HepG2 (cell line): ENCODE results near the gene KMT5C. TPM values are rescaled to one million over a fixed set of nuclear protein-coding genes. Genes with fewer than 3 reads are reported as not detected.

ENCODE experiments used
- KLF6 ChIP-seq: IDR thresholded peaks from 2 replicates; pipeline ENCODE4 v1.8.0; 2016; ENCODE audit warnings: missing biosample characterization, missing genetic modification reagents
- MIER3 ChIP-seq: IDR thresholded peaks from 2 replicates; pipeline ENCODE4 v1.6.1; 2016; ENCODE audit warnings: missing compliant biosample characterization, borderline replicate concordance
- PCBP1 ChIP-seq: fragments of 200-400 bp; formaldehyde crosslinking; IDR thresholded peaks from 2 replicates; pipeline ENCODE4 v1.6.1; 2017; ENCODE audit warnings: mild to moderate bottlenecking, low read depth, low read length, borderline replicate concordance
- SALL1 ChIP-seq: sonication (generic); formaldehyde crosslinking; IDR thresholded peaks from 2 replicates; pipeline ENCODE4 v1.8.0; 2022; ENCODE audit warnings: mild to moderate bottlenecking, missing genetic modification reagents
- SP5 ChIP-seq: IDR thresholded peaks from 2 replicates; pipeline ENCODE4 v1.6.1; 2016; ENCODE audit warnings: low read depth, borderline replicate concordance
- XRCC5 ChIP-seq: fragments of 200-400 bp; formaldehyde crosslinking; optimal IDR thresholded peaks from 2 replicates; pipeline ENCODE3; 2017; ENCODE audit warnings: mild to moderate bottlenecking, low read length
- YEATS2 ChIP-seq: sonication (generic); formaldehyde crosslinking; IDR thresholded peaks from 2 replicates; pipeline ENCODE4 v1.4.0; 2020; ENCODE audit warnings: missing genetic modification reagents, borderline replicate concordance
- ZMAT3 ChIP-seq: sonication (generic); formaldehyde crosslinking; conservative IDR thresholded peaks from 2 replicates; pipeline ENCODE4 v1.7.0; 2021; ENCODE audit warnings: missing genetic modification reagents
- polyA plus RNA-seq, 8 experiments: library from polyadenylated mRNA; depleted of rRNA in 3 of 8; stranded (reverse) in 7 of 8; unstranded in 1 of 8; fragments of >200 nt; fragmentation: Illumina TruSeq in 4 of 8; extraction: Trizol in 4 of 8; gene quantifications; 2 replicates each; pipeline versions ENCODE4 v1.2.1 to v1.2.3, GENCODE V29; 2011 to 2016; ENCODE audit warnings: low read depth in 4 of 8, missing spikeins in 1 of 8, mixed read lengths in 1 of 8; ENCODE audit not compliant: insufficient read depth in 1 of 8
- total RNA-seq, 5 experiments: library from RNA; depleted of rRNA; stranded (reverse); fragments of >200 nt; fragmentation: Illumina TruSeq; extraction: Trizol; gene quantifications; 2 replicates each; pipeline ENCODE4 v1.2.3, GENCODE V29; 2016; ENCODE audit warnings: low read depth in 1 of 5
- TF ChIP-seq, protein P1 (sequence below): sonication (generic); formaldehyde crosslinking; IDR thresholded peaks from 2 replicates; pipeline ENCODE4 v1.5.1; 2020; ENCODE audit warnings: missing genetic modification reagents, mild to moderate bottlenecking, borderline replicate concordance
- TF ChIP-seq, protein P2 (sequence below): fragments of 450-650 bp; IDR thresholded peaks from 2 replicates; pipeline ENCODE4 v1.6.1; 2016
- TF ChIP-seq, protein P3 (sequence below): sonication (generic); formaldehyde crosslinking; IDR thresholded peaks from 2 replicates; pipeline ENCODE4 v1.5.0; 2020; ENCODE audit warnings: mild to moderate bottlenecking, missing genetic modification reagents, borderline replicate concordance
- TF ChIP-seq, protein P4 (sequence below): sonication (generic); formaldehyde crosslinking; IDR thresholded peaks from 2 replicates; pipeline ENCODE4 v1.4.0; 2020; ENCODE audit warnings: missing genetic modification reagents
- TF ChIP-seq, protein P5 (sequence below): sonication (generic); formaldehyde crosslinking; IDR thresholded peaks from 2 replicates; pipeline ENCODE4 v1.4.0; 2020; ENCODE audit warnings: missing genetic modification reagents, borderline replicate concordance

The KMT5C gene
- total and polyA plus RNA-seq, 2 of the 13 experiments (the other 11 are each of a cell fraction or from before 2014, with no cell fraction given), result 5.5 to 9.0 TPM

DNA sequence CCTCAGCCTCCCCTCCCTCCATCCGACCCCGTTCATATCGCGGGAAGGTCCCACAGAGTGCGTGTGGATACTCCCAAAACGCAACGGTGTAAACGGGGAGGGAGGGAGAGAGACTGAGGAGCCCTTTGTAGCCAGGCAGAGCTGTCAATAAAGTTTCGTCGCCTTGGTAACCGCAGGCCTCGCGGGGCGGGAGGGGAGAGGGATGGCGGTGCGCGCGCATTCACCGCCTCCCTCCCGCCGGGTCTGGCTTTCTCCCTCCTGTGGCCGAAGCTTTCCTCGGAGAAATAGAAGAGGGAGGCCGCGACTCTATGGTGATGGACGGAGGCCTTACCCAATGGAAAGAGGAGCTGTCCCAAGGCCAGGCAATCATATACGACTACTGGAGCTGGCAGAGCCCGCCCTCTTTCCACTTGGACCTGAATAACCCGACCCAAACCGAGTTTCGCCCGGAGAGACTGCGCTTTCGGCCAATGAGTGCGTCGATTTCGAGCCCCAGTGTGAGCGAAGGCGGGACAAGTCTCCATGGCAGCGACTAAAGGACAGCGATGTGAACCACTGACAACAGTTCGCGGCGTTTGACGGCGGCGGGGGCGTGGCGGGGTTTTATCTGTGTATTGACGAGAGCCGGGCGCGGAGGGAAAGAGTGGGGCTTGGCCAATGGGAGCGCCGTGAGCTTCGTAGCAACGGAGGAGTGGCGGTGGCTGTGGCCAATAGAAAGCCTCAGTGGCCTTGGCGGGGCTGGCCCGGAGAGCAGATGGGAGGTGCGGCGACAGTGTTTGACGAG is at the start of gene KMT5C (continued):
- TF ChIP-seq, protein P1, sequence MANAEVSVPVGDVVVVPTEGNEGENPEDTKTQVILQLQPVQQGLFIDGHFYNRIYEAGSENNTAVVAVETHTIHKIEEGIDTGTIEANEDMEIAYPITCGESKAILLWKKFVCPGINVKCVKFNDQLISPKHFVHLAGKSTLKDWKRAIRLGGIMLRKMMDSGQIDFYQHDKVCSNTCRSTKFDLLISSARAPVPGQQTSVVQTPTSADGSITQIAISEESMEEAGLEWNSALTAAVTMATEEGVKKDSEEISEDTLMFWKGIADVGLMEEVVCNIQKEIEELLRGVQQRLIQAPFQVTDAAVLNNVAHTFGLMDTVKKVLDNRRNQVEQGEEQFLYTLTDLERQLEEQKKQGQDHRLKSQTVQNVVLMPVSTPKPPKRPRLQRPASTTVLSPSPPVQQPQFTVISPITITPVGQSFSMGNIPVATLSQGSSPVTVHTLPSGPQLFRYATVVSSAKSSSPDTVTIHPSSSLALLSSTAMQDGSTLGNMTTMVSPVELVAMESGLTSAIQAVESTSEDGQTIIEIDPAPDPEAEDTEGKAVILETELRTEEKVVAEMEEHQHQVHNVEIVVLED (CRISPR knock-in tag), result peak; percentile 28; the same call in 1 of the 2 replicates
- TF ChIP-seq PCBP1 (peak; percentile 84; the same call in 1 of the 2 replicates), KLF6 (CRISPR knock-in tag) (peak; percentile 46; the same call in 1 of the 2 replicates), XRCC5 (peak; percentile 19), YEATS2 (CRISPR knock-in tag) (0 out of 2 replicates have a peak, but pooled peaks have one; percentile 41), SP5 (CRISPR knock-in tag) (peak; percentile 57; the same call in 1 of the 2 replicates), ZMAT3 (CRISPR knock-in tag) (0 out of 2 replicates have a peak, but pooled peaks have one; percentile 50), MIER3 (peak; percentile 15; the same call in 1 of the 2 replicates), SALL1 (CRISPR knock-in tag) (peak; percentile 26)
- TF ChIP-seq, protein P2, sequence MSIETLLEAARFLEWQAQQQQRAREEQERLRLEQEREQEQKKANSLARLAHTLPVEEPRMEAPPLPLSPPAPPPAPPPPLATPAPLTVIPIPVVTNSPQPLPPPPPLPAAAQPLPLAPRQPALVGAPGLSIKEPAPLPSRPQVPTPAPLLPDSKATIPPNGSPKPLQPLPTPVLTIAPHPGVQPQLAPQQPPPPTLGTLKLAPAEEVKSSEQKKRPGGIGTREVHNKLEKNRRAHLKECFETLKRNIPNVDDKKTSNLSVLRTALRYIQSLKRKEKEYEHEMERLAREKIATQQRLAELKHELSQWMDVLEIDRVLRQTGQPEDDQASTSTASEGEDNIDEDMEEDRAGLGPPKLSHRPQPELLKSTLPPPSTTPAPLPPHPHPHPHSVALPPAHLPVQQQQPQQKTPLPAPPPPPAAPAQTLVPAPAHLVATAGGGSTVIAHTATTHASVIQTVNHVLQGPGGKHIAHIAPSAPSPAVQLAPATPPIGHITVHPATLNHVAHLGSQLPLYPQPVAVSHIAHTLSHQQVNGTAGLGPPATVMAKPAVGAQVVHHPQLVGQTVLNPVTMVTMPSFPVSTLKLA, result peak; percentile 54; the same call in 1 of the 2 replicates
- TF ChIP-seq, protein P3, sequence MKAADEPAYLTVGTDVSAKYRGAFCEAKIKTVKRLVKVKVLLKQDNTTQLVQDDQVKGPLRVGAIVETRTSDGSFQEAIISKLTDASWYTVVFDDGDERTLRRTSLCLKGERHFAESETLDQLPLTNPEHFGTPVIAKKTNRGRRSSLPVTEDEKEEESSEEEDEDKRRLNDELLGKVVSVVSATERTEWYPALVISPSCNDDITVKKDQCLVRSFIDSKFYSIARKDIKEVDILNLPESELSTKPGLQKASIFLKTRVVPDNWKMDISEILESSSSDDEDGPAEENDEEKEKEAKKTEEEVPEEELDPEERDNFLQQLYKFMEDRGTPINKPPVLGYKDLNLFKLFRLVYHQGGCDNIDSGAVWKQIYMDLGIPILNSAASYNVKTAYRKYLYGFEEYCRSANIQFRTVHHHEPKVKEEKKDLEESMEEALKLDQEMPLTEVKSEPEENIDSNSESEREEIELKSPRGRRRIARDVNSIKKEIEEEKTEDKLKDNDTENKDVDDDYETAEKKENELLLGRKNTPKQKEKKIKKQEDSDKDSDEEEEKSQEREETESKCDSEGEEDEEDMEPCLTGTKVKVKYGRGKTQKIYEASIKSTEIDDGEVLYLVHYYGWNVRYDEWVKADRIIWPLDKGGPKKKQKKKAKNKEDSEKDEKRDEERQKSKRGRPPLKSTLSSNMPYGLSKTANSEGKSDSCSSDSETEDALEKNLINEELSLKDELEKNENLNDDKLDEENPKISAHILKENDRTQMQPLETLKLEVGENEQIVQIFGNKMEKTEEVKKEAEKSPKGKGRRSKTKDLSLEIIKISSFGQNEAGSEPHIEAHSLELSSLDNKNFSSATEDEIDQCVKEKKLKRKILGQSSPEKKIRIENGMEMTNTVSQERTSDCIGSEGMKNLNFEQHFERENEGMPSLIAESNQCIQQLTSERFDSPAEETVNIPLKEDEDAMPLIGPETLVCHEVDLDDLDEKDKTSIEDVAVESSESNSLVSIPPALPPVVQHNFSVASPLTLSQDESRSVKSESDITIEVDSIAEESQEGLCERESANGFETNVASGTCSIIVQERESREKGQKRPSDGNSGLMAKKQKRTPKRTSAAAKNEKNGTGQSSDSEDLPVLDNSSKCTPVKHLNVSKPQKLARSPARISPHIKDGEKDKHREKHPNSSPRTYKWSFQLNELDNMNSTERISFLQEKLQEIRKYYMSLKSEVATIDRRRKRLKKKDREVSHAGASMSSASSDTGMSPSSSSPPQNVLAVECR (CRISPR knock-in tag), result peak; percentile 63; the same call in 1 of the 2 replicates
- TF ChIP-seq, protein P4, sequence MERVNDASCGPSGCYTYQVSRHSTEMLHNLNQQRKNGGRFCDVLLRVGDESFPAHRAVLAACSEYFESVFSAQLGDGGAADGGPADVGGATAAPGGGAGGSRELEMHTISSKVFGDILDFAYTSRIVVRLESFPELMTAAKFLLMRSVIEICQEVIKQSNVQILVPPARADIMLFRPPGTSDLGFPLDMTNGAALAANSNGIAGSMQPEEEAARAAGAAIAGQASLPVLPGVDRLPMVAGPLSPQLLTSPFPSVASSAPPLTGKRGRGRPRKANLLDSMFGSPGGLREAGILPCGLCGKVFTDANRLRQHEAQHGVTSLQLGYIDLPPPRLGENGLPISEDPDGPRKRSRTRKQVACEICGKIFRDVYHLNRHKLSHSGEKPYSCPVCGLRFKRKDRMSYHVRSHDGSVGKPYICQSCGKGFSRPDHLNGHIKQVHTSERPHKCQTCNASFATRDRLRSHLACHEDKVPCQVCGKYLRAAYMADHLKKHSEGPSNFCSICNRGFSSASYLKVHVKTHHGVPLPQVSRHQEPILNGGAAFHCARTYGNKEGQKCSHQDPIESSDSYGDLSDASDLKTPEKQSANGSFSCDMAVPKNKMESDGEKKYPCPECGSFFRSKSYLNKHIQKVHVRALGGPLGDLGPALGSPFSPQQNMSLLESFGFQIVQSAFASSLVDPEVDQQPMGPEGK, result peak; percentile 60
- TF ChIP-seq, protein P5, sequence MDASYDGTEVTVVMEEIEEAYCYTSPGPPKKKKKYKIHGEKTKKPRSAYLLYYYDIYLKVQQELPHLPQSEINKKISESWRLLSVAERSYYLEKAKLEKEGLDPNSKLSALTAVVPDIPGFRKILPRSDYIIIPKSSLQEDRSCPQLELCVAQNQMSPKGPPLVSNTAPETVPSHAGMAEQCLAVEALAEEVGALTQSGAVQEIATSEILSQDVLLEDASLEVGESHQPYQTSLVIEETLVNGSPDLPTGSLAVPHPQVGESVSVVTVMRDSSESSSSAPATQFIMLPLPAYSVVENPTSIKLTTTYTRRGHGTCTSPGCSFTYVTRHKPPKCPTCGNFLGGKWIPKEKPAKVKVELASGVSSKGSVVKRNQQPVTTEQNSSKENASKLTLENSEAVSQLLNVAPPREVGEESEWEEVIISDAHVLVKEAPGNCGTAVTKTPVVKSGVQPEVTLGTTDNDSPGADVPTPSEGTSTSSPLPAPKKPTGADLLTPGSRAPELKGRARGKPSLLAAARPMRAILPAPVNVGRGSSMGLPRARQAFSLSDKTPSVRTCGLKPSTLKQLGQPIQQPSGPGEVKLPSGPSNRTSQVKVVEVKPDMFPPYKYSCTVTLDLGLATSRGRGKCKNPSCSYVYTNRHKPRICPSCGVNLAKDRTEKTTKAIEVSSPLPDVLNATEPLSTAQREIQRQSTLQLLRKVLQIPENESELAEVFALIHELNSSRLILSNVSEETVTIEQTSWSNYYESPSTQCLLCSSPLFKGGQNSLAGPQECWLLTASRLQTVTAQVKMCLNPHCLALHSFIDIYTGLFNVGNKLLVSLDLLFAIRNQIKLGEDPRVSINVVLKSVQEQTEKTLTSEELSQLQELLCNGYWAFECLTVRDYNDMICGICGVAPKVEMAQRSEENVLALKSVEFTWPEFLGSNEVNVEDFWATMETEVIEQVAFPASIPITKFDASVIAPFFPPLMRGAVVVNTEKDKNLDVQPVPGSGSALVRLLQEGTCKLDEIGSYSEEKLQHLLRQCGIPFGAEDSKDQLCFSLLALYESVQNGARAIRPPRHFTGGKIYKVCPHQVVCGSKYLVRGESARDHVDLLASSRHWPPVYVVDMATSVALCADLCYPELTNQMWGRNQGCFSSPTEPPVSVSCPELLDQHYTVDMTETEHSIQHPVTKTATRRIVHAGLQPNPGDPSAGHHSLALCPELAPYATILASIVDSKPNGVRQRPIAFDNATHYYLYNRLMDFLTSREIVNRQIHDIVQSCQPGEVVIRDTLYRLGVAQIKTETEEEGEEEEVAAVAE (CRISPR knock-in tag), result no peak
